GM12878 (cell line): ENCODE measurements around the gene NR1D1. TPM values are rescaled to one million over a fixed set of nuclear protein-coding genes. Genes with fewer than 3 reads are reported as not detected.

Source experiments
- BMI1 ChIP-seq: fragments of 450-650 bp; IDR thresholded peaks from 2 replicates; pipeline ENCODE4 v1.6.1; 2016; ENCODE audit warnings: mild to moderate bottlenecking, moderate library complexity, borderline replicate concordance
- CBFB ChIP-seq: IDR thresholded peaks from 2 replicates; pipeline ENCODE4 v1.6.1; 2016; ENCODE audit warnings: antibody characterized with exemption, low read depth
- CUX1 ChIP-seq: IDR thresholded peaks from 2 replicates; pipeline ENCODE4 v1.6.1; 2012; ENCODE audit warnings: improper control_type of control experiment, low read depth, low read length; ENCODE audit not compliant: insufficient replicate concordance
- HDAC2 ChIP-seq: fragments of 200-600 bp; sonication (generic); IDR thresholded peaks from 2 replicates; pipeline ENCODE4 v1.6.1; 2017
- MAX ChIP-seq: IDR thresholded peaks from 2 replicates; pipeline ENCODE4 v1.6.1; 2012; ENCODE audit warnings: low read depth, low read length, improper control_type of control experiment
- MXI1 ChIP-seq: fragments of 150-350 bp; IDR thresholded peaks from 2 replicates; pipeline ENCODE4 v1.6.1; 2011; ENCODE audit warnings: low read depth, mild to moderate bottlenecking, inconsistent platforms, low read length, improper control_type of control experiment
- USF2 ChIP-seq: IDR thresholded peaks from 2 replicates; pipeline ENCODE4 v1.6.1; 2011; ENCODE audit warnings: low read depth, low read length, improper control_type of control experiment, borderline replicate concordance
- YBX1 ChIP-seq: fragments of 450-650 bp; IDR thresholded peaks from 2 replicates; pipeline ENCODE4 v1.6.1; 2016; ENCODE audit warnings: antibody characterized with exemption
- ZNF687 ChIP-seq: fragments of 450-650 bp; IDR thresholded peaks from 2 replicates; pipeline ENCODE4 v1.6.1; 2017; ENCODE audit warnings: mild to moderate bottlenecking, moderate library complexity
- polyA plus RNA-seq, 11 experiments: library from polyadenylated mRNA; depleted of rRNA in 4 of 11; unstranded in 6 of 11; stranded (reverse) in 5 of 11; fragments of >200 nt; fragmentation: Nextera tagmentation in 4 of 11; fragmentation: Illumina TruSeq in 1 of 11; extraction: Ambion mirVana in 4 of 11; extraction: Trizol in 1 of 11; gene quantifications; 1 replicate in 1 of 11; 2 replicates in 10 of 11; pipeline versions ENCODE4 v1.2.1 to v1.2.3, GENCODE V29; 2011 to 2016; ENCODE audit warnings: inconsistent platforms in 2 of 11, missing spikeins in 2 of 11, low read depth in 1 of 11
- total RNA-seq, 4 experiments: library from RNA; depleted of rRNA in 3 of 4; stranded (reverse); fragments of >200 nt in 3 of 4; fragmentation: Illumina TruSeq in 1 of 4; extraction: Trizol in 1 of 4; gene quantifications; 2 replicates each; pipeline versions ENCODE4 v1.2.1 to v1.2.3, GENCODE V29; 2013 to 2021
- TF ChIP-seq, protein P1 (sequence below): IDR thresholded peaks from 2 replicates; pipeline ENCODE4 v1.6.1; 2012; ENCODE audit warnings: low read depth, low read length, improper control_type of control experiment
- TF ChIP-seq, protein P2 (sequence below): fragments of 450-650 bp; IDR thresholded peaks from 2 replicates; pipeline ENCODE4 v1.6.1; 2016; ENCODE audit warnings: mild to moderate bottlenecking
- TF ChIP-seq, protein P3 (sequence below): IDR thresholded peaks from 2 replicates; pipeline ENCODE4 v1.6.1; 2012; ENCODE audit warnings: low read depth, low read length, improper control_type of control experiment

The NR1D1 gene
- total and polyA plus RNA-seq, 10 of the 15 experiments (the other 5 are each of a cell fraction or from before 2014, with no cell fraction given), result 0.10 to 3.4 (median 0.94) TPM

DNA sequence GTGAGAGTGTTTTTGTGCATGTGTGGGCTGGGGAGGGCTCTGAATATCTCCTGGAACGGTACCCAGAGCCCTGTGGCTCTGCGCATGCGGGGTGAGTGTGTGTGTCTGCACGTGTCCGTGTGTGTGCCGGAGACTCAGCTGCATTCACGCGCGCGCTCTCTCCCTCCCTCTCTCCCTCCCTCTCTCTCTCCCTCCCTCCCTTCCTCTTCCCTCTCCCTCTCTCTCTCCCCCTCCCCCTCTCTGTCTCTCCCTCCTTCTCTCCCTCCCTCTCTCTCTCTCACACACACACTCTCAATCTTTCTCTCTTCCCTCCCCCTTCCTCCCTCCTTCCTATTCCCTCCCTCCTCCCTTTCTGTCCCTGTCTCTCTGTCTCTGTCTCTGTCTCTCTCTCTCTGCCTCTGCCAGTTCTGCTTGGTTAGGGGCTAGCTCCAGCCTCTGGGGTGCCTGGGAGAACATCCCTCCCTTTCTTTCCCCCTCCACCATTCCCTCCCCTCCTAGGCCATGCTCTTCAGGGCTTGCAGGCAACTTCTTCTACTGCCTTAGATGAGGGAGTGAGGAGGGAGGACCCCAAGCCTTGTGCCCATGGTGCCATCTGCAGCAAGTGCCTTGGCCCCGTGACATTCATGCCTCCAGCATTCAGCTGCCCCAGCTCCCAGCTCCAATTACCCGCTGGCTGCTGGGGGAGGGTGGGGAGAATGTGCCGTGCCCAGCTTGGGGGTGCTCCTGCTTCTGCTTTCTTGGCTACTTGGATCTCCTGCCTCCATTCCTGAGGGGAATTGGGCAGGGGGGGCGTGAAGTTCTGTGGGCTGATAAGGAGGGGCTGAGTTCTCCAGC lies 31.3 kb downstream of the NR1D1 start (continued):
- TF ChIP-seq ZNF687 (peak; percentile 33; the same call in 1 of the 2 replicates), BMI1 (no peak), YBX1 (no peak), MAX (peak; percentile 74), CUX1 (no peak), MXI1 (no peak), CBFB (no peak), USF2 (peak; percentile 27; the same call in 1 of the 2 replicates), HDAC2 (no peak)
- TF ChIP-seq, protein P1, sequence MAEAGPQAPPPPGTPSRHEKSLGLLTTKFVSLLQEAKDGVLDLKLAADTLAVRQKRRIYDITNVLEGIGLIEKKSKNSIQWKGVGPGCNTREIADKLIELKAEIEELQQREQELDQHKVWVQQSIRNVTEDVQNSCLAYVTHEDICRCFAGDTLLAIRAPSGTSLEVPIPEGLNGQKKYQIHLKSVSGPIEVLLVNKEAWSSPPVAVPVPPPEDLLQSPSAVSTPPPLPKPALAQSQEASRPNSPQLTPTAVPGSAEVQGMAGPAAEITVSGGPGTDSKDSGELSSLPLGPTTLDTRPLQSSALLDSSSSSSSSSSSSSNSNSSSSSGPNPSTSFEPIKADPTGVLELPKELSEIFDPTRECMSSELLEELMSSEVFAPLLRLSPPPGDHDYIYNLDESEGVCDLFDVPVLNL, result no peak
- TF ChIP-seq, protein P2, sequence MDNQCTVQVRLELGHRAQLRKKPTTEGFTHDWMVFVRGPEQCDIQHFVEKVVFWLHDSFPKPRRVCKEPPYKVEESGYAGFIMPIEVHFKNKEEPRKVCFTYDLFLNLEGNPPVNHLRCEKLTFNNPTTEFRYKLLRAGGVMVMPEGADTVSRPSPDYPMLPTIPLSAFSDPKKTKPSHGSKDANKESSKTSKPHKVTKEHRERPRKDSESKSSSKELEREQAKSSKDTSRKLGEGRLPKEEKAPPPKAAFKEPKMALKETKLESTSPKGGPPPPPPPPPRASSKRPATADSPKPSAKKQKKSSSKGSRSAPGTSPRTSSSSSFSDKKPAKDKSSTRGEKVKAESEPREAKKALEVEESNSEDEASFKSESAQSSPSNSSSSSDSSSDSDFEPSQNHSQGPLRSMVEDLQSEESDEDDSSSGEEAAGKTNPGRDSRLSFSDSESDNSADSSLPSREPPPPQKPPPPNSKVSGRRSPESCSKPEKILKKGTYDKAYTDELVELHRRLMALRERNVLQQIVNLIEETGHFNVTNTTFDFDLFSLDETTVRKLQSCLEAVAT, result peak; percentile 60; the same call in 1 of the 2 replicates
- TF ChIP-seq, protein P3, sequence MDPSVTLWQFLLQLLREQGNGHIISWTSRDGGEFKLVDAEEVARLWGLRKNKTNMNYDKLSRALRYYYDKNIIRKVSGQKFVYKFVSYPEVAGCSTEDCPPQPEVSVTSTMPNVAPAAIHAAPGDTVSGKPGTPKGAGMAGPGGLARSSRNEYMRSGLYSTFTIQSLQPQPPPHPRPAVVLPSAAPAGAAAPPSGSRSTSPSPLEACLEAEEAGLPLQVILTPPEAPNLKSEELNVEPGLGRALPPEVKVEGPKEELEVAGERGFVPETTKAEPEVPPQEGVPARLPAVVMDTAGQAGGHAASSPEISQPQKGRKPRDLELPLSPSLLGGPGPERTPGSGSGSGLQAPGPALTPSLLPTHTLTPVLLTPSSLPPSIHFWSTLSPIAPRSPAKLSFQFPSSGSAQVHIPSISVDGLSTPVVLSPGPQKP, result no peak
